ENCODE results near the gene RPEL1. TPM values are rescaled to one million over a fixed set of nuclear protein-coding genes. Genes with fewer than 3 reads are reported as not detected.

Gene RPEL1
- total RNA-seq, 6 experiments from 2014 or later, result 0.14 TPM; not detected in 5

- Mint-ChIP-seq H3K4me1 (ENCODE audit: low read depth) (peaks cover 12% of the 10 kb centered on the region), H3K27ac (no peak overlapping the region), H3K4me3 (peak overlapping the region; percentile 46; the same call in 1 of the 2 replicates), H3K27me3 (ENCODE audit: insufficient read depth) (peaks cover 29% of the 10 kb centered on the region), H3K36me3 (ENCODE audit: low read depth) (peaks cover 6% of the 10 kb centered on the region), H3K9me3 (peaks cover 8% of the 10 kb centered on the region)
- DNase-seq, result no peak
- TF ChIP-seq CTCF (IDR thresholded peaks at IDR 0.05), result no peak
Measured at GRCh38 chr10:103278862-103279298, 33.2 kb downstream of the RPEL1 start.

DNA sequence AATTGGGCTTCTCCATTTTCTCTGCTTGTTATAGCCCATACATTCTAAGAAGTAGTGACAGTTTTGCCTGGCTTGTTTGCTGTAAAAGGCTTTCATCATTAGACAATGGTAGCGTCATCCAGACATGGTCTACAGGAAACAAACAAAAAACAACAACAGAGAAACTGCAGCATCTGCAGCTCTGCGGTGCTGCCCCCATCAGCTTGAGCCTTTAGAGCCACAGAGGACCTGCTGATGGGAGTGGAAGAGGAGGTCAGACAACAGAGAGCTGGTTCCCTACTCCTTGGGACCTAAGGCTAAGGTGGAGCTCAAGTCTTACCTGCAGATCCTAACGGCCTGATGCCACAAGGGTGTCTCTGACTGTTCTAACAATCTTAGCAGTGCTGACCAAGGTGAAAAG is 34.3 kb downstream of the RPEL1 start:
- Mint-ChIP-seq H3K27me3 (ENCODE audit: insufficient read depth) (peaks cover 33% of the 10 kb centered on the region), H3K27ac (no peak overlapping the region), H3K9me3 (peaks cover 8% of the 10 kb centered on the region), H3K4me3 (no peak overlapping the region), H3K4me1 (ENCODE audit: low read depth) (peaks cover 11% of the 10 kb centered on the region; the same call in 1 of the 2 replicates), H3K36me3 (ENCODE audit: low read depth) (peaks cover 6% of the 10 kb centered on the region)
- no peak for TF ChIP-seq CTCF (IDR thresholded peaks at IDR 0.05)
- no peak for DNase-seq

- peaks cover 6% of the 10 kb centered on the region for H3K36me3 Mint-ChIP-seq (ENCODE audit: low read depth)
- no peak for TF ChIP-seq CTCF (IDR thresholded peaks at IDR 0.05)
- DNase-seq, result no peak
- H3K27ac Mint-ChIP-seq, result no peak overlapping the region
- peaks cover 11% of the 10 kb centered on the region; the same call in 1 of the 2 replicates for H3K4me1 Mint-ChIP-seq (ENCODE audit: low read depth)
- H3K27me3 Mint-ChIP-seq (ENCODE audit: insufficient read depth), result peaks cover 32% of the 10 kb centered on the region
- no peak overlapping the region for H3K4me3 Mint-ChIP-seq
- peaks cover 8% of the 10 kb centered on the region for H3K9me3 Mint-ChIP-seq
Measured at GRCh38 chr10:103280506-103280905, 34.8 kb downstream of the RPEL1 start.

- no peak for DNase-seq
- Mint-ChIP-seq H3K36me3 (ENCODE audit: low read depth) (peaks cover 6% of the 10 kb centered on the region), H3K4me3 (peak overlapping the region; percentile 63), H3K9me3 (peaks cover 8% of the 10 kb centered on the region), H3K4me1 (ENCODE audit: low read depth) (peaks cover 11% of the 10 kb centered on the region; the same call in 1 of the 2 replicates), H3K27ac (no peak overlapping the region), H3K27me3 (ENCODE audit: insufficient read depth) (peaks cover 24% of the 10 kb centered on the region)
- no peak for TF ChIP-seq CTCF (IDR thresholded peaks at IDR 0.05)
Measured at GRCh38 chr10:103281753-103282152, 36.1 kb downstream of the RPEL1 start.

DNA sequence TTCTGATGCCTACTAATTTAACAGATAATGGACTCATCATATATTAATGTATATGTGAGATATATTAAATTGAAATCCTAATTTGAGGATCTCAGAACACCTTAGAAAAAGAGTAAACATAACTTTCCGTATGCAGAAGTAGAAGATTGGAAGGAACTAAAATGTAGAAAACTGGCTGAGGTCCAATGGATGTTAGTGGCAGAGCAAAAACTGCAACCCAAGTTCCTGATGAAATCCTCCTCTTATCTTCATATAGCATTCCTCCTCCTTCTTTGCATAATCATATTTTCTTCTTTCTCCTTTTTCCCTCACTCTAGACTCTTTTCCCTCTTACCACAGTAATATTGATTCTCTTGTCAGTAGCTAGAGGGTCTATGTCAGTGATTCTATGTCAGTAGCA is 37.3 kb downstream of the RPEL1 start:
- no peak for DNase-seq
- no peak overlapping the region for H3K4me3 Mint-ChIP-seq
- no peak overlapping the region for H3K27ac Mint-ChIP-seq
- peaks cover 11% of the 10 kb centered on the region; the same call in 1 of the 2 replicates for H3K4me1 Mint-ChIP-seq (ENCODE audit: low read depth)
- peaks cover 30% of the 10 kb centered on the region for H3K27me3 Mint-ChIP-seq (ENCODE audit: insufficient read depth)
- peaks cover 6% of the 10 kb centered on the region for H3K36me3 Mint-ChIP-seq (ENCODE audit: low read depth)
- peaks cover 8% of the 10 kb centered on the region for H3K9me3 Mint-ChIP-seq
- no peak for TF ChIP-seq CTCF (IDR thresholded peaks at IDR 0.05)

DNA sequence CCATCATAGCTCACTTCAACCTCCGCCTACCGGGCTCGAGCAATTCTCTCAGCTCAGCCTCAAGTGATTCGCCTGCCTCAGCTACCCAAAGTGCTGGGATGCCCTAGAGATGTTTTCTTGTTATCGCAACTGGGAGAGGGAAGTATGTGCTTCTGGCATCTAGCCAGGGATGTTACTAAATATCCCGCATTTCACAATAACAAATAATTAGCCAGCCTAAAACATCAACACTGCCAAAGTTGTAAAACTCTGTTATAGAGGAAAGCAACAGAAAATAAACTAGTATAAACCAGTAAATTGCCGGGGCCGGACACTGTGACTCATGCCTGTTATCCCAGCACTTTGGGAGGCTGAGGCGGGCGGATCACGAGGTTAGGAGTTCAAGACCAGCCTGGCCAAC is 38.5 kb downstream of the RPEL1 start:
- Mint-ChIP-seq H3K27ac (no peak overlapping the region), H3K4me3 (no peak overlapping the region), H3K36me3 (ENCODE audit: low read depth) (no peaks in the 10 kb centered on the region), H3K9me3 (no peaks in the 10 kb centered on the region), H3K27me3 (ENCODE audit: insufficient read depth) (peaks cover 24% of the 10 kb centered on the region), H3K4me1 (ENCODE audit: low read depth) (peaks cover 5% of the 10 kb centered on the region; the same call in 1 of the 2 replicates)
- DNase-seq, result peak; percentile 60
- no peak for TF ChIP-seq CTCF (IDR thresholded peaks at IDR 0.05)

All from HFFc6 (cell line).